SK-N-MC (cell line): Measurements from ENCODE around the gene PBX1.
A peak's percentile ranks its signal among the peaks of the same experiment; 100 is the strongest.

Experiments
- DNase-seq: peaks from one replicate; pipeline ENCODE4 v3.0.0-alpha.2; 2011; ENCODE audit warnings: low read depth, low spot score
- H3K27ac ChIP-seq: fragments of 200-600 bp; sonication (generic); 2 replicates; pipeline ENCODE4 v1.5.1; 2016; ENCODE audit warnings: mixed run types
- H3K36me3 ChIP-seq: fragments of 200-600 bp; sonication (generic); 2 replicates; pipeline ENCODE4 v1.6.1; 2017; ENCODE audit warnings: antibody characterized with exemption, low read length, mixed read lengths; ENCODE audit not compliant: insufficient read depth
- H3K4me3 ChIP-seq: fragments of 200-600 bp; sonication (generic); 2 replicates; pipeline ENCODE4 v1.5.1; 2016
- H3K9ac ChIP-seq: fragments of 200-600 bp; sonication (generic); 2 replicates; pipeline ENCODE4 v1.8.0; 2017; ENCODE audit warnings: mixed run types, mixed read lengths; ENCODE audit not compliant: insufficient read length
- H3K9me3 ChIP-seq: fragments of 200-600 bp; sonication (generic); 2 replicates; pipeline ENCODE4 v1.6.1; 2017; ENCODE audit warnings: low read depth, mild to moderate bottlenecking, antibody characterized with exemption, low read length, moderate library complexity, mixed read lengths
- EZH2 ChIP-seq: fragments of 200-600 bp; sonication (generic); IDR thresholded peaks from one replicate; pipeline ENCODE4 v1.6.1; 2017; ENCODE audit warnings: antibody characterized with exemption
- FOXP2 ChIP-seq: optimal IDR thresholded peaks from 2 replicates; pipeline ENCODE3; 2011; ENCODE audit warnings: mild to moderate bottlenecking, moderate library complexity; ENCODE audit not compliant: insufficient read depth; ENCODE audit errors: extremely low read length, control extremely low read depth
- POLR2AphosphoS5 ChIP-seq: IDR thresholded peaks from 2 replicates; pipeline ENCODE4 v1.6.1; 2012; ENCODE audit warnings: mild to moderate bottlenecking, low read depth, low read length, borderline replicate concordance

PBX1 gene

GRCh38 chr1:164635059-164635802, 76.2 kb downstream of the PBX1 start:
- Histone ChIP-seq H3K4me3 (peak overlapping the region; percentile 71), H3K36me3 (peaks cover 15% of the 10 kb centered on the region; the same call in 1 of the 2 replicates), H3K9me3 (no peaks in the 10 kb centered on the region), H3K27ac (peak overlapping the region; percentile 87), H3K9ac (peak overlapping the region; percentile 6)
- no peak for TF ChIP-seq EZH2
- no peak for TF ChIP-seq FOXP2
- TF ChIP-seq POLR2AphosphoS5 = no peak
- peak; percentile 67 for DNase-seq

GRCh38 chr1:164635803-164636731, 77.1 kb downstream of the PBX1 start:
- Histone ChIP-seq H3K9ac (peak overlapping the region; percentile 6), H3K4me3 (peak overlapping the region; percentile 71), H3K27ac (peak overlapping the region; percentile 87), H3K9me3 (no peaks in the 10 kb centered on the region), H3K36me3 (peaks cover 15% of the 10 kb centered on the region; the same call in 1 of the 2 replicates)
- TF ChIP-seq POLR2AphosphoS5 (peak; percentile 33; the same call in 1 of the 2 replicates), FOXP2 (no peak), EZH2 (no peak)
- no peak for DNase-seq

GRCh38 chr1:164636757-164637156, 77.8 kb downstream of the PBX1 start:
- TF ChIP-seq FOXP2 (no peak), POLR2AphosphoS5 (no peak), EZH2 (no peak)
- H3K27ac ChIP-seq = peak overlapping the region; percentile 87
- no peak for DNase-seq

GRCh38 chr1:164637461-164638375, 78.7 kb downstream of the PBX1 start:
- Histone ChIP-seq H3K27ac (peak overlapping the region; percentile 87; the same call in 1 of the 2 replicates), H3K36me3 (peaks cover 27% of the 10 kb centered on the region; the same call in 1 of the 2 replicates), H3K9ac (no peak overlapping the region), H3K9me3 (no peaks in the 10 kb centered on the region), H3K4me3 (no peak overlapping the region)
- TF ChIP-seq POLR2AphosphoS5 (no peak), EZH2 (no peak), FOXP2 (no peak)
- no peak for DNase-seq

More at GRCh38 chr1:164636757-164637156, 77.8 kb downstream of the PBX1 start:
- Histone ChIP-seq H3K4me3 (no peak overlapping the region), H3K9ac (no peak overlapping the region), H3K36me3 (peaks cover 18% of the 10 kb centered on the region; the same call in 1 of the 2 replicates), H3K9me3 (no peaks in the 10 kb centered on the region)

- Histone ChIP-seq H3K4me3 (no peak overlapping the region), H3K36me3 (peaks cover 34% of the 10 kb centered on the region; the same call in 1 of the 2 replicates), H3K27ac (no peak overlapping the region), H3K9me3 (no peaks in the 10 kb centered on the region), H3K9ac (no peak overlapping the region)
- no peak for DNase-seq
- TF ChIP-seq FOXP2 = no peak
- no peak for TF ChIP-seq POLR2AphosphoS5
- no peak for TF ChIP-seq EZH2
Observed at GRCh38 chr1:164638492-164639202, 79.7 kb downstream of the PBX1 start.

- Histone ChIP-seq H3K27ac (no peak overlapping the region), H3K9ac (no peak overlapping the region)
Observed at GRCh38 chr1:164640686-164641352, 81.8 kb downstream of the PBX1 start.

GRCh38 chr1:164641353-164641730, 82.4 kb downstream of the PBX1 start:
- no peaks in the 10 kb centered on the region for H3K9me3 ChIP-seq
- TF ChIP-seq POLR2AphosphoS5 (no peak), FOXP2 (no peak), EZH2 (no peak)
- no peak overlapping the region for H3K9ac ChIP-seq
- H3K4me3 ChIP-seq = no peak overlapping the region
- H3K36me3 ChIP-seq = peaks cover 34% of the 10 kb centered on the region; the same call in 1 of the 2 replicates
- no peak overlapping the region; the same call in 1 of the 2 replicates for H3K27ac ChIP-seq
- no peak for DNase-seq

More at GRCh38 chr1:164640686-164641352, 81.8 kb downstream of the PBX1 start:
- no peak for DNase-seq
- no peaks in the 10 kb centered on the region for H3K9me3 ChIP-seq
- peaks cover 34% of the 10 kb centered on the region; the same call in 1 of the 2 replicates for H3K36me3 ChIP-seq
- no peak for TF ChIP-seq POLR2AphosphoS5
- no peak overlapping the region for H3K4me3 ChIP-seq
